Measurements from ENCODE around the gene DNAJB13.

The DNAJB13 gene

GRCh38 chr11:73956876-73957653 lies 6.2 kb downstream of the DNAJB13 start:
- peak; percentile 19 for DNase-seq

GRCh38 chr11:73957654-73958361 lies 7.0 kb downstream of the DNAJB13 start:
- no peak for DNase-seq

GRCh38 chr11:73958521-73959141 lies 7.8 kb downstream of the DNAJB13 start:
- DNase-seq, result no peak

- no peak for DNase-seq
Measured at GRCh38 chr11:73961321-73961720, 10.5 kb downstream of the DNAJB13 start.

GRCh38 chr11:73962101-73962705 lies 11.4 kb downstream of the DNAJB13 start:
- DNase-seq, result no peak

- DNase-seq, result no peak
Measured at GRCh38 chr11:73963861-73964260, 13.0 kb downstream of the DNAJB13 start.

GRCh38 chr11:73965076-73965763 lies 14.4 kb downstream of the DNAJB13 start:
- no peak for DNase-seq

- no peak for DNase-seq
Measured at GRCh38 chr11:73965764-73966121, 14.9 kb downstream of the DNAJB13 start.

GRCh38 chr11:73968356-73968966 lies 17.6 kb downstream of the DNAJB13 start:
- DNase-seq, result no peak

GRCh38 chr11:73969091-73969490 lies 18.3 kb downstream of the DNAJB13 start:
- DNase-seq, result no peak

GRCh38 chr11:73969991-73970800 lies 19.4 kb downstream of the DNAJB13 start:
- no peak for DNase-seq

- DNase-seq, result no peak
Measured at GRCh38 chr11:73971175-73971719, 20.4 kb downstream of the DNAJB13 start.

- no peak for DNase-seq
Measured at GRCh38 chr11:73972187-73972586, 21.4 kb downstream of the DNAJB13 start.

GRCh38 chr11:73972620-73973449 lies 22.0 kb downstream of the DNAJB13 start:
- DNase-seq, result no peak

- DNase-seq, result no peak
Measured at GRCh38 chr11:73974604-73975478, 24.0 kb downstream of the DNAJB13 start.

GRCh38 chr11:73975479-73975757 lies 24.6 kb downstream of the DNAJB13 start:
- no peak for DNase-seq

- DNase-seq, result no peak
Measured at GRCh38 chr11:73976451-73977151, 25.8 kb downstream of the DNAJB13 start.

- no peak for DNase-seq
Measured at GRCh38 chr11:73977856-73978519, 27.2 kb downstream of the DNAJB13 start.

Measured in NCI-H2227 treated with DMSO at 0.1 percent for 48 hours (cell line).